Prostate gland (tissue), 2 donors: ENCODE results near the gene NPTX1.

Experiments
- CTCF ChIP-seq, 4 experiments: fragments of 200-600 bp in 2 of 4; fragments of 450-650 bp in 2 of 4; sonication (generic) in 2 of 4; IDR thresholded peaks; 1 replicate in 3 of 4; 2 replicates in 1 of 4; pipeline ENCODE4 v1.5.1; 2016 to 2019; ENCODE audit warnings: antibody characterized with exemption in 4 of 4, mild to moderate bottlenecking in 2 of 4, moderate library complexity in 2 of 4
- POLR2A ChIP-seq: fragments of 450-650 bp; IDR thresholded peaks from one replicate; pipeline ENCODE4 v1.6.1; 2016; ENCODE audit warnings: antibody characterized with exemption, mild to moderate bottlenecking
- POLR2AphosphoS5 ChIP-seq: sonication (generic); formaldehyde crosslinking; IDR thresholded peaks from one replicate; pipeline ENCODE4 v1.6.1; 2017; ENCODE audit warnings: antibody characterized with exemption

- no peak for TF ChIP-seq CTCF (IDR thresholded peaks at IDR 0.05)
- no peak for TF ChIP-seq POLR2AphosphoS5
- no peak for TF ChIP-seq POLR2A
Observed at GRCh38 chr17:80423536-80424225, 52.7 kb downstream of the NPTX1 start.
